Measurements from ENCODE around the gene KRTAP10-5. TPM values are rescaled to one million over a fixed set of nuclear protein-coding genes. Genes with fewer than 3 reads are reported as not detected.

KRTAP10-5 gene
- total RNA-seq, 1 experiment from 2014 or later = not detected

DNA sequence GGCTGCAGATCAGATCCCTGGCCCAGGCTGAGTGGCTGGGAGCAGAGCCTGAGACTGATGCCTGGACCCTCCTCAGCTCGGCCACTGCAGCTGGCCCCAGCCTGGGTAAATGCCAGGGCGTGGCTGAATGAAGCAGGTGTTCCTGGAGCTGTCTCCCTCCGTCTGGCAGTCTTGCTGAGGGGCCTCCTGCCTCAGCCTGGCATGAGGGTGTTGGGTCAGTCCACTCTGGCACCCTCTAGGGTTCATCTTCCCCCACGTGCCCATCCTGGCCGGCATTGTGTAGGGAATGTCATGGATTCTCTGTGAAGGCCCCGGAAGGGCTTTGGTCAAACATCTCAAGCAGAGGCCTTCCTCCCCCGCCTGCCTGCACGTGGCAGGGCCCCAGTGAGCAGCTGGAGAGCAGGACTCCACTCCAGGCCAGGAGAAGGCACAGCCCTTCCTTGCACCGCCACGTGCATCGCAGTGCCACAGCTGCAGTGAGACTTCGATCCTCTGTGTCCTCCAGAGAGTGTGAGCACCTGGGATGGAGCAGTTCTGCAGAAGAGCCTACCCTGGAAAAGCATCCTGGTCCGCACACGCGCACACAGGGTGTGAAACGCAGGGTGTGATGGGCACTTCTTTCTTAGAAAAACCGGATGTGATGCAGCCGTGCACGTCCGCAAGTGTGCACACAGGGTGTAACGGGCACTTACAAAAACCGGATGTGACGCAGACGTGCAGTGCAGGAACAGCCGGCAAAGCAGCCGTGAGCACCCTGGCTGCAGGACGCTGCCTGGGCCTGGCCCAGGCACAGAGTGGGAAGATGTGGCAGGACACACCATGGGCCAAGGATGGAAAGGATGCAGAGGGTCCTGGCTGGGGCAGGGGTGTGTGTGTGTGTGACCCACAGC, 11.5 kb downstream of the KRTAP10-5 start:
- H3K9me3 ChIP-seq = peaks cover 16% of the 10 kb centered on the region; the same call in 1 of the 2 replicates
- ChIA-PET POLR2A (no interaction called here), CTCF (no interaction called here)
- intact Hi-C loops (cut with micrococcal nuclease; ENCODE audit: unreplicated experiment) = no loop called here
- Mint-ChIP-seq H3K4me1 (ENCODE audit: low read depth, unreplicated experiment) (no peaks in the 10 kb centered on the region), H3K4me3 (ENCODE audit: unreplicated experiment) (no peak overlapping the region), H3K27ac (ENCODE audit: unreplicated experiment) (no peak overlapping the region), H3K36me3 (ENCODE audit: insufficient read depth, unreplicated experiment) (no peaks in the 10 kb centered on the region), H3K9me3 (ENCODE audit: unreplicated experiment) (peaks cover 26% of the 10 kb centered on the region), H3K27me3 (ENCODE audit: insufficient read depth, unreplicated experiment) (peaks cover 10% of the 10 kb centered on the region)
- H3K4me1 ChIP-seq = no peaks in the 10 kb centered on the region
- no peaks in the 10 kb centered on the region for H3K36me3 ChIP-seq (ENCODE audit: control insufficient read depth, insufficient read depth, low read length)
- BruUV-seq (replicated peaks) = no TSS peak
- TF ChIP-seq, protein P1, sequence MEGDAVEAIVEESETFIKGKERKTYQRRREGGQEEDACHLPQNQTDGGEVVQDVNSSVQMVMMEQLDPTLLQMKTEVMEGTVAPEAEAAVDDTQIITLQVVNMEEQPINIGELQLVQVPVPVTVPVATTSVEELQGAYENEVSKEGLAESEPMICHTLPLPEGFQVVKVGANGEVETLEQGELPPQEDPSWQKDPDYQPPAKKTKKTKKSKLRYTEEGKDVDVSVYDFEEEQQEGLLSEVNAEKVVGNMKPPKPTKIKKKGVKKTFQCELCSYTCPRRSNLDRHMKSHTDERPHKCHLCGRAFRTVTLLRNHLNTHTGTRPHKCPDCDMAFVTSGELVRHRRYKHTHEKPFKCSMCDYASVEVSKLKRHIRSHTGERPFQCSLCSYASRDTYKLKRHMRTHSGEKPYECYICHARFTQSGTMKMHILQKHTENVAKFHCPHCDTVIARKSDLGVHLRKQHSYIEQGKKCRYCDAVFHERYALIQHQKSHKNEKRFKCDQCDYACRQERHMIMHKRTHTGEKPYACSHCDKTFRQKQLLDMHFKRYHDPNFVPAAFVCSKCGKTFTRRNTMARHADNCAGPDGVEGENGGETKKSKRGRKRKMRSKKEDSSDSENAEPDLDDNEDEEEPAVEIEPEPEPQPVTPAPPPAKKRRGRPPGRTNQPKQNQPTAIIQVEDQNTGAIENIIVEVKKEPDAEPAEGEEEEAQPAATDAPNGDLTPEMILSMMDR (IDR thresholded peaks at IDR 0.05; ENCODE audit: insufficient read depth in 1 of 2, low read depth in 1 of 2, low read length in 1 of 2, severe bottlenecking in 1 of 2, unreplicated experiment in 1 of 2) = no peak
- no peaks in the 10 kb centered on the region for H3K27me3 ChIP-seq (replicated peaks; ENCODE audit: control insufficient read depth, insufficient read depth, low read length)
- no peak for DNase-seq
- H3K4me3 ChIP-seq (ENCODE audit: low read depth, low read length) = no peak overlapping the region

DNA sequence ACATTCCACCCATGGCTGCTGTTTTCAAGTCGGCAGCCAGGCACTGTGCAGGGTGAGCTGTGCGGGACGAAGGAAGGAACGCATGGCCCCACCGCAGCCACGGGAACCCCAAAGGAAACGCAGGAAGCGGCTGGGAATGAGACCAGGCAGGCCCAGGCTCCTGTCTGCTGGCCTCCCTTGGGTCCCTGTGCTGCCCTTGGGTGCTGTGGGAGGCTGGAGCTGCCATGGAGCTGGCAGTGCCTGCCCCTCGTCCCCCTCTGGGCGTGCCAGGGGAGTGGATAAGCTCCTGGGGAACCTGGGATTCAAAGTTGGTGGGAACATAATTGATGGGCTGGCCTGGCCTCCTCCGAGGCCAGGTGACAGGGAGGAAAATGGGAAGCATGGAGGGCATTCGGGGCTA, 12.1 kb downstream of the KRTAP10-5 start:
- no TSS peak for BruUV-seq (replicated peaks)
- ChIA-PET POLR2A (no interaction called here), CTCF (no interaction called here)
- DNase-seq = no peak
- Histone ChIP-seq H3K27me3 (replicated peaks; ENCODE audit: control insufficient read depth, insufficient read depth, low read length) (no peaks in the 10 kb centered on the region), H3K36me3 (ENCODE audit: control insufficient read depth, insufficient read depth, low read length) (no peaks in the 10 kb centered on the region), H3K4me3 (ENCODE audit: low read depth, low read length) (no peak overlapping the region), H3K9me3 (peaks cover 16% of the 10 kb centered on the region; the same call in 1 of the 2 replicates), H3K4me1 (no peaks in the 10 kb centered on the region)
- H3K27ac Mint-ChIP-seq (ENCODE audit: unreplicated experiment) = no peak overlapping the region
- H3K4me1 Mint-ChIP-seq (ENCODE audit: low read depth, unreplicated experiment) = no peaks in the 10 kb centered on the region
- TF ChIP-seq, protein P1 (IDR thresholded peaks at IDR 0.05; ENCODE audit: insufficient read depth in 1 of 2, low read depth in 1 of 2, low read length in 1 of 2, severe bottlenecking in 1 of 2, unreplicated experiment in 1 of 2) = no peak
- H3K4me3 Mint-ChIP-seq (ENCODE audit: unreplicated experiment) = no peak overlapping the region
- H3K36me3 Mint-ChIP-seq (ENCODE audit: insufficient read depth, unreplicated experiment) = no peaks in the 10 kb centered on the region
- H3K27me3 Mint-ChIP-seq (ENCODE audit: insufficient read depth, unreplicated experiment) = peaks cover 12% of the 10 kb centered on the region
- peaks cover 26% of the 10 kb centered on the region for H3K9me3 Mint-ChIP-seq (ENCODE audit: unreplicated experiment)
- intact Hi-C loops (cut with micrococcal nuclease; ENCODE audit: unreplicated experiment) = no loop called here

DNA sequence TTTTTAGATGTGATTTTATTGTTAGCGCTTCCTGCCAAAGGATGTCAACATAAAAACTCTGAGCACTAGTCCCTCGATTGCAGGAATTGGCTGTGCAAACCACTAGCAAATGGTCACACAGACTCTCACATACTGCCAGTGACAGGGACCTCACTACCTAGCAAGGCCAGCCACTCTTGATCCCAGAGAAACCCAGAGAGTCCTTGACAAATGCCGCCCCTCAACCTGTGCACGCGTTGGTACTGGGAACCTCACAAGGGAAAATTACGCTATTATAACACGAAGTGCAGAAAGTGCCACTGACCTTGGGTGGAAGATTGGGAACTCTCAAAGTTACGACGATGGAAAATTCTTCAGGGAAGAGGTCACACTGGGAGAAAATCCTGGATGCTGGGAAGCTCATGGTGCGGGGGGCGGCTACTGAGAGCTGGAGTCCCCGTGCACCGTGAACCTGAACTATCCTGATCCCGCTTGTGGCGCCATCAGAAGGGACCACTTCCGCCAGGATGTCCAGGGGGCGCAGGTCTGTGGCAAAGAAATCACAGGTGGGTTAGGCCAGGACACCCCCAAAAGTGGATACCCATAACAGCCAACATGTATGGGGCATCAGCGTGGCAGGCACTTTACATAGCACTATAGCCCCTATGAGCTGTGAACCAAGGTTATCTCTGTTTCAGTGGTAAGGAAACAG, 12.8 kb downstream of the KRTAP10-5 start:
- intact Hi-C loops (cut with micrococcal nuclease; ENCODE audit: unreplicated experiment) = no loop called here
- H3K36me3 ChIP-seq (ENCODE audit: control insufficient read depth, insufficient read depth, low read length) = no peaks in the 10 kb centered on the region
- BruUV-seq (replicated peaks) = no TSS peak
- H3K36me3 Mint-ChIP-seq (ENCODE audit: insufficient read depth, unreplicated experiment) = no peaks in the 10 kb centered on the region
- H3K27me3 Mint-ChIP-seq (ENCODE audit: insufficient read depth, unreplicated experiment) = peaks cover 13% of the 10 kb centered on the region
- H3K27me3 ChIP-seq (replicated peaks; ENCODE audit: control insufficient read depth, insufficient read depth, low read length) = no peaks in the 10 kb centered on the region
- ChIA-PET POLR2A (no interaction called here), CTCF (no interaction called here)
- H3K4me3 ChIP-seq (ENCODE audit: low read depth, low read length) = no peak overlapping the region
- peaks cover 16% of the 10 kb centered on the region; the same call in 1 of the 2 replicates for H3K9me3 ChIP-seq
- H3K4me1 ChIP-seq = no peaks in the 10 kb centered on the region
- no peak overlapping the region for H3K4me3 Mint-ChIP-seq (ENCODE audit: unreplicated experiment)
- no peak overlapping the region for H3K27ac Mint-ChIP-seq (ENCODE audit: unreplicated experiment)
- no peaks in the 10 kb centered on the region for H3K4me1 Mint-ChIP-seq (ENCODE audit: low read depth, unreplicated experiment)
- TF ChIP-seq, protein P1 (IDR thresholded peaks at IDR 0.05; ENCODE audit: insufficient read depth in 1 of 2, low read depth in 1 of 2, low read length in 1 of 2, severe bottlenecking in 1 of 2, unreplicated experiment in 1 of 2) = no peak
- H3K9me3 Mint-ChIP-seq (ENCODE audit: unreplicated experiment) = peaks cover 26% of the 10 kb centered on the region
- no peak for DNase-seq

All from Caco-2 (cell line).